Endodermal cell (in vitro differentiated cells): ENCODE results near the gene PUS10. TPM values are rescaled to one million over a fixed set of nuclear protein-coding genes. Genes with fewer than 3 reads are reported as not detected.

ENCODE experiments used
- DNase-seq: peaks from one replicate; pipeline ENCODE4 v3.0.0-alpha.2; 2017
- H3K27ac ChIP-seq: 2 replicates; pipeline ENCODE4 v1.5.1; 2013; ENCODE audit warnings: mild to moderate bottlenecking, low read depth, low read length, moderate library complexity
- H3K27me3 ChIP-seq: 2 replicates; pipeline ENCODE4 v1.6.1; 2013; ENCODE audit warnings: mild to moderate bottlenecking, low read length, moderate library complexity; ENCODE audit not compliant: insufficient read depth, control insufficient read depth, poor library complexity, severe bottlenecking
- H3K36me3 ChIP-seq: 2 replicates; pipeline ENCODE4 v1.7.0; 2013; ENCODE audit warnings: mild to moderate bottlenecking, low read length, moderate library complexity; ENCODE audit not compliant: control insufficient read depth, insufficient read depth
- H3K4me1 ChIP-seq: one replicate; pipeline ENCODE4 v1.7.0; 2013; ENCODE audit warnings: low read length; ENCODE audit not compliant: control insufficient read depth, insufficient read depth
- H3K4me3 ChIP-seq: 2 replicates; pipeline ENCODE4 v1.5.1; 2013; ENCODE audit warnings: mild to moderate bottlenecking, low read length, moderate library complexity
- H3K9ac ChIP-seq: 2 replicates; pipeline ENCODE4 v1.6.1; 2013; ENCODE audit warnings: mild to moderate bottlenecking, low read length, moderate library complexity; ENCODE audit not compliant: poor library complexity, severe bottlenecking; ENCODE audit errors: extremely low read depth
- H3K9me3 ChIP-seq: 2 replicates; pipeline ENCODE4 v1.6.1; 2013; ENCODE audit warnings: mild to moderate bottlenecking, low read length, moderate library complexity; ENCODE audit not compliant: control insufficient read depth
- H3K27ac Mint-ChIP-seq: 2 replicates; pipeline ENCODE4 v1.8.0; 2020; ENCODE audit warnings: mixed read lengths
- H3K27me3 Mint-ChIP-seq: 2 replicates; pipeline ENCODE4 v1.8.0; 2021; ENCODE audit warnings: mild to moderate bottlenecking, mixed read lengths; ENCODE audit not compliant: insufficient read depth
- H3K36me3 Mint-ChIP-seq: 2 replicates; pipeline ENCODE4 v1.8.0; 2020; ENCODE audit warnings: low read depth, mixed read lengths
- H3K4me1 Mint-ChIP-seq: 2 replicates; pipeline ENCODE4 v1.8.0; 2020; ENCODE audit warnings: mixed read lengths
- H3K4me3 Mint-ChIP-seq: 2 replicates; pipeline ENCODE4 v1.8.0; 2020; ENCODE audit warnings: mild to moderate bottlenecking, moderate library complexity, mixed read lengths
- H3K9me3 Mint-ChIP-seq: 2 replicates; pipeline ENCODE4 v1.8.0; 2020; ENCODE audit warnings: mild to moderate bottlenecking, mixed read lengths
- CTCF ChIP-seq: fragments of 200-600 bp; sonication (generic); conservative IDR thresholded peaks from 2 replicates; pipeline ENCODE4 v1.5.0; 2021; ENCODE audit warnings: antibody characterized with exemption, mild to moderate bottlenecking
- WGBS, 2 experiments: methylation state at CpG; one replicate each; pipeline versions ENCODE4 v1.1.5 to v1.1.7; 2013; ENCODE audit warnings: missing lambda C conversion rate in 2 of 2, mixed read lengths in 1 of 2; ENCODE audit not compliant: insufficient coverage in 1 of 2, insufficient read length in 1 of 2; 5-methylcytosine and 5-hydroxymethylcytosine counted together
- total RNA-seq, 2 donors: library from RNA; stranded (reverse); fragmentation: NEBNext Ultra II Directional in 1 of 2; extraction: Animal tissue kit (Norgen Biotek cat#: 25700) in 1 of 2; gene quantifications; 2 replicates in 1 of 2; 3 replicates in 1 of 2; pipeline ENCODE4 v1.2.1, GENCODE V29; 2021

The PUS10 gene
- total RNA-seq, 2 donors from 2014 or later, result 3.9 to 6.1 TPM

DNA sequence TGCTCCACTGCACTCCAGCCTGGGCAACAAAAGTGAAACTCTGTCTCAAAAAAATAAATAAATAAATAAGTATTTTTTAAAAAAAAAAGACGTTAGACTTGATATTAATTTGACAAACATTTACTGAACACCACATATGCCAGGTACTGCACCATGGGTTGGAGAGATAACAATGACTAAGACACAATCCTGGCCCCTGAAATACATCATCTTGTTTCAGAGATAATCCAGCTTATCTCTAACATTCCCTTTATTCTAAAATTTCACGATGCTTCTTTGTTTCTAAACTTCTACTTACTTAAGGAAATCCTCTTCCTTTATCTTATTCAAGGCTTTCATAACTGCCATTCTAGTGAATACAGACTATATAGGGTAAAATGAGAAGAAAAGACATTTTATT lies 55.5 kb downstream of the PUS10 start:
- Mint-ChIP-seq H3K4me3 (no peak overlapping the region), H3K4me1 (peaks cover 10% of the 10 kb centered on the region), H3K27ac (no peak overlapping the region), H3K36me3 (no peaks in the 10 kb centered on the region), H3K9me3 (no peaks in the 10 kb centered on the region), H3K27me3 (no peaks in the 10 kb centered on the region)
- Histone ChIP-seq H3K27me3 (no peaks in the 10 kb centered on the region), H3K9me3 (no peaks in the 10 kb centered on the region), H3K27ac (no peak overlapping the region), H3K4me3 (no peak overlapping the region), H3K4me1 (no peaks in the 10 kb centered on the region), H3K9ac (no peak overlapping the region), H3K36me3 (no peaks in the 10 kb centered on the region)
- 96% methylated on average over 2 of the region's 2 CpGs; no CpG with 5 or more reads in 1 of the 2 experiments for WGBS, 2 experiments
- DNase-seq, result no peak
- TF ChIP-seq CTCF, result no peak

DNA sequence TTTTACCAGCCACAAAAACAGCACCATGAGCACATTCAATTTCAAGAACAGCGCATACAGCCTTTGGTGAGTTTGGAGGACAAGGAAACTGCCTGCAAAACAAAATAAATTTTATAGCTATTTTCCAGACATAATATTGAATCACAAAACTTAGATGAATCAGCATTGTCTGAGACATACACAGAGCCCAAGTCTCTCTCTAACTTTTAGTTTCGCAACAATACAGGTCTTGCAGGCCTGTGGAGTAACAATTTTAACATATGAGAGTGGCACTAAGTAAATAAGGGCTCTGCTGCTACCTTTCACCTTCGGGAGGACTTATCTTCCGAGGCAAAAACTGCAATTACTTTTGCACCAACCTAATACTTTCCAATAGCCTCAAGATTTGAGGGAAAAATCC lies 56.6 kb downstream of the PUS10 start:
- H3K36me3 Mint-ChIP-seq, result no peaks in the 10 kb centered on the region
- Histone ChIP-seq H3K36me3 (no peaks in the 10 kb centered on the region), H3K9me3 (no peaks in the 10 kb centered on the region), H3K27ac (no peak overlapping the region), H3K9ac (no peak overlapping the region), H3K4me3 (no peak overlapping the region), H3K4me1 (no peaks in the 10 kb centered on the region), H3K27me3 (no peaks in the 10 kb centered on the region)
- peaks cover 6% of the 10 kb centered on the region for H3K4me1 Mint-ChIP-seq
- H3K27me3 Mint-ChIP-seq, result no peaks in the 10 kb centered on the region
- no peak for DNase-seq
- TF ChIP-seq CTCF, result no peak
- WGBS, 2 experiments, result 87 to 90% methylated on average over 4 of the region's 4 CpGs
- no peak overlapping the region for H3K4me3 Mint-ChIP-seq
- no peaks in the 10 kb centered on the region for H3K9me3 Mint-ChIP-seq
- no peak overlapping the region for H3K27ac Mint-ChIP-seq

DNA sequence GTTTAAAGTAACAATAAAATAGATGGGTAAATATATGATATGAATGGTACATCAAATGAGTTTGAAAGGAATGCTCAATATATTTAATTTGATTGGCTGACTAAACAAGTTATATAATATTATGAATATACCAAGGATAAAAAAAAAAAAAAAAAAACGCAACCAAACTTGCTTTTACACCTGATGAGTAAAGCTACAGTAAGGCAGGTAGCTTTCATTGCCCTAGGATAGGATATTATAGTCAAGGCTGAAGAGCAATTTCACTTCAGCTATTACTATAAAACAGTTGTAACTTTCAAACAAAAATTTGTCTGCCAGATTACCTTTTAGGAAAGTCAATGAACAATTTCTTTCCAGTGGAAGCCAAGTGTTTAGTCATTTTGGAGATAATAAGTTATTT lies 57.3 kb downstream of the PUS10 start:
- no peak overlapping the region for H3K27ac Mint-ChIP-seq
- TF ChIP-seq CTCF, result no peak

More for the DNA sequence above, 57.3 kb downstream of the PUS10 start:
- no peaks in the 10 kb centered on the region for H3K27me3 Mint-ChIP-seq
- no peaks in the 10 kb centered on the region for H3K9me3 ChIP-seq
- H3K4me3 ChIP-seq, result no peak overlapping the region
- H3K4me1 Mint-ChIP-seq, result peaks cover 5% of the 10 kb centered on the region
- no peak overlapping the region for H3K9ac ChIP-seq
- no peaks in the 10 kb centered on the region for H3K36me3 Mint-ChIP-seq
- WGBS, 2 experiments, result 88% methylated on average over 1 of the region's 1 CpG; no CpG with 5 or more reads in 1 of the 2 experiments
- H3K27ac ChIP-seq, result no peak overlapping the region
- no peak for DNase-seq
- H3K4me3 Mint-ChIP-seq, result no peak overlapping the region
- H3K4me1 ChIP-seq, result no peaks in the 10 kb centered on the region
- no peaks in the 10 kb centered on the region for H3K36me3 ChIP-seq
- no peaks in the 10 kb centered on the region for H3K27me3 ChIP-seq
- H3K9me3 Mint-ChIP-seq, result no peaks in the 10 kb centered on the region
